Stimulated activated CD8-positive, alpha-beta memory T cell treated with anti-CD3 and anti-CD28 coated beads, Interleukin-4, amount 100 ng/mL, for 1 hour (primary cell): ENCODE measurements around the gene CLIC6.
"Not testable (repeated sequence)": the region's sequence is repeated elsewhere in the genome, so short reads cannot be mapped to it uniquely, and the experiment has no call there.

Experiments
- DNase-seq, 2 donors: peaks; one replicate each; pipeline ENCODE4 v3.0.0-alpha.2; 2020; ENCODE audit warnings: low read depth in 2 of 2, low spot score in 1 of 2

CLIC6 gene

DNA sequence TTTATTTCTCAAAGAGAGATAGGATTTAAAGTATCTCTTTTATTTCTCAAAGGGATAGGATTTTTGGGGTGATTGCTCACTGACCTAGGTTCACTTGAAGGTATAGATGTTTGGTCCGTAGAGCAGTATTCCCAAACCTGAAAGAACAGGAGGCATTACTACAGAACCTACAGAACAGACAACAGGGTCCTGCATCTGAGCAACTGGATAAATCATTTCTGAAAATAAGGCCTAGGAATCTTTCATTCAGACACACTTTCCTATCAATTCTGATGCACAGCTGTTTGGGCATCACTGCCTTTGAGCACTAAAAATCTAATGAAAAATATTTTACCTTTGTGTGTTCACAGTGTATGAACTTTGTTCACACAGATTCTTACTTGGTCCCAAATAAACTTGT lies 17.2 kb upstream of the CLIC6 start:
- DNase-seq: no peak

- DNase-seq: no peak
Measured at GRCh38 chr21:34653522-34653921, 15.3 kb upstream of the CLIC6 start.

DNA sequence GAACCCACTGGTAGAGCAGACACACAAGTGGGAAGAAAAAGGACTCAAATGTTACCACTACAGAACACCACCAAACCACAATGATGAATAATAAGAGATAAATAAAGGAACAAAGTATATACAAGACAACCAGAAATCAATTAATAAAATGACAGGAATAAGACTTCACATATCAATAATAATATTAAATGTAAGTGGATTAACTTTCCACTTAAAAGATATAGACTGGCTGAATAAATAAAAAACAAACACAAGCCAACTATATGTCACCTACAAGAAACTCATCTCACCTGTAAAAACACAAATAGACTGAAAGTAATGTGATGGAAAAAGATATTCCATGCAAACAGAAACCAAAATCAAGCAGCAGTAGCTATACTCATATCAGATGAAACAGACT lies 6.9 kb upstream of the CLIC6 start:
- no peak for DNase-seq

GRCh38 chr21:34667761-34668160 lies 1.0 kb upstream of the CLIC6 start:
- DNase-seq: no peak

DNA sequence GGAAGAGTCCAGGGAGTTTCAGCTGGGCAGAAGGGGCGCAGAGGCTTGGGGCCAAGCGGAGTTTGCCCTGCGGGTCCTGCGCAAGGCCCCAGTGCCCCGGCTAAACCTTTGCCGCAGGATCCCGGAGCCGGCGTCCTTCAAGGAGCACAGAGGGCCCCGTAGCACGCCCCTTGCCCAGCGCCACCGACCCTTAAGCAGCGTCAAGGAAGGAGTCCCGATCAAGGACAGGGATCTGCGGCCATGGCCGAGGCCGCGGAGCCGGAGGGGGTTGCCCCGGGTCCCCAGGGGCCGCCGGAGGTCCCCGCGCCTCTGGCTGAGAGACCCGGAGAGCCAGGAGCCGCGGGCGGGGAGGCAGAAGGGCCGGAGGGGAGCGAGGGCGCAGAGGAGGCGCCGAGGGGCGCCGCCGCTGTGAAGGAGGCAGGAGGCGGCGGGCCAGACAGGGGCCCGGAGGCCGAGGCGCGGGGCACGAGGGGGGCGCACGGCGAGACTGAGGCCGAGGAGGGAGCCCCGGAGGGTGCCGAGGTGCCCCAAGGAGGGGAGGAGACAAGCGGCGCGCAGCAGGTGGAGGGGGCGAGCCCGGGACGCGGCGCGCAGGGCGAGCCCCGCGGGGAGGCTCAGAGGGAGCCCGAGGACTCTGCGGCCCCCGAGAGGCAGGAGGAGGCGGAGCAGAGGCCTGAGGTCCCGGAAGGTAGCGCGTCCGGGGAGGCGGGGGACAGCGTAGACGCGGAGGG lies 520 bp downstream of the CLIC6 start:
- no peak for DNase-seq

- not testable (repeated sequence) for DNase-seq
Measured at GRCh38 chr21:34669880-34670219, 1.1 kb downstream of the CLIC6 start.

DNA sequence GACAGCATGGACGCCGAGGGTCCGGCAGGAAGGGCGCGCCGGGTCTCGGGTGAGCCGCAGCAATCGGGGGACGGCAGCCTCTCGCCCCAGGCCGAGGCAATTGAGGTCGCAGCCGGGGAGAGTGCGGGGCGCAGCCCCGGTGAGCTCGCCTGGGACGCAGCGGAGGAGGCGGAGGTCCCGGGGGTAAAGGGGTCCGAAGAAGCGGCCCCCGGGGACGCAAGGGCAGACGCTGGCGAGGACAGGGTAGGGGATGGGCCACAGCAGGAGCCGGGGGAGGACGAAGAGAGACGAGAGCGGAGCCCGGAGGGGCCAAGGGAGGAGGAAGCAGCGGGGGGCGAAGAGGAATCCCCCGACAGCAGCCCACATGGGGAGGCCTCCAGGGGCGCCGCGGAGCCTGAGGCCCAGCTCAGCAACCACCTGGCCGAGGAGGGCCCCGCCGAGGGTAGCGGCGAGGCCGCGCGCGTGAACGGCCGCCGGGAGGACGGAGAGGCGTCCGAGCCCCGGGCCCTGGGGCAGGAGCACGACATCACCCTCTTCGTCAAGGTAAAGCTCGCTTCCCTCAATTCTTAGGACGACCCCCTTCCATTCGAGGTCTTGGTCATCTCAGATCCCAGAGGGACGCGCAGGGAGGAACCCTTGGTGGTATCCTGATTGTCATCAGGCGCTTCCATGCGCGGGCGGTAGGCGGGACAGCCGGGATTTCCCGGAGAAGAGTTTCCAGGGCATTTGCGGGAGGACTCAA lies 1.6 kb downstream of the CLIC6 start:
- DNase-seq: no peak

DNA sequence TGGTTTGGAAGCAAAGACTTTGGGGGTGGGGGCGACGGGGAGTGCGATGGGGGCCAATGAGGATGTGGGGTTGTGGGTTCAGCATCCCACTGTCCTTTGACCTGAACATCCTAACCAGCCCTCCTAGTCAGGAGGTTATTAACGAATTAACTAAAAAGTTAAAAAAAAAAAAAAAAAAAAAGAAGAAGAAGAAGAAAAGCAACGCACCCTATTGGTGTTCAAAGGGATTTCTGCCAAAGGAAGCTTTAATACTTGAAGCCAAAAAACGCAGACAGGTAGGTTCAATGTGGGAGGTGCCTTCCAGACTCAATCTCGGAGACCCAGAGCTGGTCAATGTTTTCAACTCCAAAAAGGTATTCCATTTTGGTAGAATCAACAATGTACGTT lies 2.2 kb downstream of the CLIC6 start:
- no peak for DNase-seq

GRCh38 chr21:34671462-34671861 lies 2.7 kb downstream of the CLIC6 start:
- DNase-seq: no peak

DNA sequence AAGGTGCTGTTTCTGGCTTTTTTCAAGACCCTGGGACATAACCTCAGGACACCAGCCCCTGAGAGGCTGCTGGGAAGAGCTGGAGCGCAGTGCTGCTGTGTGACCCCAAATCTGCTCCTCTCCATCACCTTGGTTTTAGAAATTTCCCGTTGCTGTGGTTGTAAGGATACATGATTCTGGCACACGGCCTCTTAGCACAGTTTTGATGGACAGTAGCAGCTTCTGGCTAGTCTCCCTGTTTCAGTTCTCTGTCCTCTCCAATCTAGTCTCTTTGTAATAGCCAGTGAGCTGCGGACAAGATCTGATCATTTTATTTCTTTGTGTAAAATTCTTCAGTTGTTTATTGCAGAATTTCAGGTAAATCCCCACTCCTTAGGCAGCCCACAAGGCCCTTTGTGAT lies 3.1 kb downstream of the CLIC6 start:
- DNase-seq: no peak

- DNase-seq: no peak
Measured at GRCh38 chr21:34673006-34673405, 4.2 kb downstream of the CLIC6 start.

DNA sequence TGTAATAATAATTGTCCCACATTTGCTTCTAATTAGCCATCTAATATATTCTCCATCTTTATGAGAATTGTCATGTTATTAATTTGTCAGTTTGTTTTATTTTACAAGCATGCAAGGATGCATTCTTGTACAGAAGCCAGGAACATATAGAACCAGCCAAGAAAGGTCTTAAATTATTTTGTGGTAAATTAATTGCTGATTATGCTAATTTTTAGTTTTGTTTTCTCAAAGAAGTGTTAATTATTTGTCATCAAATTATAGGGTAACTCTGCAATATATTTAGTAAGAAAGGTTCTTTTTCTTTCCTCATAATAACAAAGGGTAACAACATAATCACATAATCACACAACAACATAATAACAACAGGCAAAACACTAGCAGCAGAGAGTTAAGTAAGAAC lies 5.7 kb downstream of the CLIC6 start:
- no peak for DNase-seq

DNA sequence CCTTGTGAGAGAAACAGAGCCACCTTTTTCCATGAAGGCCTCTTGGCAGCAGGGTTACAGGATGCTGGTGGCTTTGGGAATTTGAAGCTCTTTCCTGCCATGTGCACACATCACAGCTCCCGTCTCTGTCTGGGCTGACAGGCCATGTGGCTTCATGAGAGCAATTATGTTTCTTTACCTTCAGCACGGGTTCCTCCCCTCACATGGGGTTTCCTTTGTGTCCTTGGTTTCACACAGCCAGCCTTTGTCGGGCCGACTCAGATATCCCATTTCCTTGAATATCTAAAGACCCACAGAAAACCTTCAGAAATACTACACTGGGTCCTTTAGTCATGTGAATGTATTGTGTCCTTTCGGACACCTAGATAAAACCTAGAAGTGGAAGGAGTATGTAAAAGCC lies 7.1 kb downstream of the CLIC6 start:
- no peak for DNase-seq

DNA sequence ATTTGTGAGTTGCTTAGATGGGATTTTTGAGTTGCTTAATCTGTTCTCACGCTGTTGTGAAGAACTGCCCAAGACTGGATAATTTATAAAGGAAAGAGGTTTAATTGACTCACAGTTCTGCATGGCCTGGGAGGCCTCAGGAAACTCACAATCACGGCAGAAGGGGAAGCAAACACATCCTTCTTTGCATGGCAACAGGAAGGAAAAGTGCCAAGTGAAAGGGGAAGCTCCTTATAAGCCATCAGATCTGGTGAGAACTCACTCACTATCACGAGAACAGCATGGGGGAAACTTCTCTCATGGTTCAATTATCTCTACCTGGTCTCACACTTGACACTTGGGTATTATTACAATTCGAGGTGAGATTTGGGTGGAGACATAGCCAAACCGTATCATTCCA lies 10.3 kb downstream of the CLIC6 start:
- DNase-seq: no peak

DNA sequence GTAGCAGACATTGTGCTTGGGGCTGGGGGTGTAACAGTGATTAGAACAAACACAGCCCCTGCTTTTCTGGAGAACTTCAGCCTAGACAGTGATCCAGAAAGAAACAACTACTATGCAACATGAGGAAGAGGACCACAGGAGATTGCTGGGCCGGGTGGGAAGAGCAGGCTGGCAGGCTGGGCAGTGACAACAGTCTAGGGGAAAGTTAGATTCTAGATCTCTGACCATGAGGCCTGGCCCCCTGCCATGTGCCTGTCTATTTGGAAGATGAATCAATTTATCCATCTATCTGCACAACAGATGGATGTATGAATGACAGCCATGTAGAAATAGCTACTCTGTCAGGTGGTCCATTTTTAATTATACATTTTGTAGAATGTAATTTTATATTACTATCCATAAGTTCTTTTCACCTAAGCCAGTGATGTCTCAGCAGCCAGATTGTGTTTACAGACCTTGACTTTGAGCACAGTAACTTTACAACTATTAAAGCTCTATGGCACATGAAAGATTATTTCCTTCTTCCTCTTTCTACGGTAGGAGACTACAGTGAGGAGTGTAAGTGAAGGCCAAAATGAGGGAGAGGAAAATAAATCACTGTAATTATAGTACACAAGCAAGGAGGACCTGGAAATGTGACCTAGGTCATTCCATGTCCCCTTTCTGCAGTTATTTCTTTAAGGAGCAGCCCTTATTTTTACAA lies 15.5 kb downstream of the CLIC6 start:
- DNase-seq: no peak

DNA sequence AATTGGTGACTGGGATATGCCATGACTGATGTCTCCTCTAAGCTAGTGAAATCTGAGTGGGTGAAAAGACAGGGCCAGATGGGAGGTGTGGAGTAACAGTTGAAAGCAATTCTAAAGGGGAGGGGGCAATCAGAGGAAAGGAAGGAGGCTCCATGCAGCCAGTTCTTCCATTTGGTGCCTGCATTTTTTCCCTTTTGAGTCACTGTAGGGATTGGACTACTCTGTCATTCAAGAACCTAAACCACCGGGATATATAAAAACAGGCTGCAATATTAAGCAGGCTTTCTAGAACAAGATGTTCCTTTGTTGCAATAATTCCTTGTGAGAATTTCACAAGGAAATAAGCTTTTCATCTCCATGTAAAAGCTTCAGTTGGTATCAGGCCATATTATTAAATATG lies 18.3 kb downstream of the CLIC6 start:
- no peak for DNase-seq

DNA sequence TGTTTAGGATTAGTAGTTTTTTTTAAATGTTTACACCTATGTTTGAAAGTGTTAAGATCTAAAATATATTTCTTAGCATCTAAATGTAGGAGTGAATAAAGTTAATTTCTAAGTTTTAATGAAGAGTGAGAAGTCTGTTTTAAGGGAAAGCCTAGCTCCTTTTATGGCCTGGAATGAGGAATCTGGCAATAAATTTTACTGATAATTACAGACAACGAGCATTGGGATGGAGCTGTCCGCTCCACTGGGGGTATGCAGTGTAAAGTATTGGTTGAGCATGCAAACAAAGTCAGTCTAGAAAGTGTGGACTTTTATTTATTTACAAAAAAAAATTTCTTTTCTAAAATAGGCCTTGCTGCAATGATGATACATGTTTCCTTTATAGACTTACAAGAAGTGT lies 19.0 kb downstream of the CLIC6 start:
- no peak for DNase-seq

DNA sequence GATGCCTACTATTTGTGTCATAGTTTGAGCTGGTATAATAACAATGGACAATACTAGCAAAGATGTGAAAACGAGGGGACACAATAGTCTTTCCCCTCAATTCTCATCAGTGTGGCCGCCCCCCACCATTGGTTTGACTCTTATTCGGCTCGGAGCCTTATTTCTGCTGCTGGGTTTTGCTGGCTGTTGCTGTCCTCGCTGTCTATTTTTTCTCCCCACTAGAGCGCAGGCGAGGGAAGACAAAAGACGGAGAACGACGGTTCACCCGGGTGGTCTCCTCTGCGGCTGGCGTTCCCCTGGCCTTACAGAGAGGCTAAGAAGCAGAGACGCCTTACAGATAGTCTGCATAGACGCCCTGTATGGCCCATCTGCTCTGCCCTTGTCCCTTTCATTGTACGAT lies 19.4 kb downstream of the CLIC6 start:
- DNase-seq: no peak

- no peak for DNase-seq
Measured at GRCh38 chr21:34688715-34689114, 19.9 kb downstream of the CLIC6 start.

DNA sequence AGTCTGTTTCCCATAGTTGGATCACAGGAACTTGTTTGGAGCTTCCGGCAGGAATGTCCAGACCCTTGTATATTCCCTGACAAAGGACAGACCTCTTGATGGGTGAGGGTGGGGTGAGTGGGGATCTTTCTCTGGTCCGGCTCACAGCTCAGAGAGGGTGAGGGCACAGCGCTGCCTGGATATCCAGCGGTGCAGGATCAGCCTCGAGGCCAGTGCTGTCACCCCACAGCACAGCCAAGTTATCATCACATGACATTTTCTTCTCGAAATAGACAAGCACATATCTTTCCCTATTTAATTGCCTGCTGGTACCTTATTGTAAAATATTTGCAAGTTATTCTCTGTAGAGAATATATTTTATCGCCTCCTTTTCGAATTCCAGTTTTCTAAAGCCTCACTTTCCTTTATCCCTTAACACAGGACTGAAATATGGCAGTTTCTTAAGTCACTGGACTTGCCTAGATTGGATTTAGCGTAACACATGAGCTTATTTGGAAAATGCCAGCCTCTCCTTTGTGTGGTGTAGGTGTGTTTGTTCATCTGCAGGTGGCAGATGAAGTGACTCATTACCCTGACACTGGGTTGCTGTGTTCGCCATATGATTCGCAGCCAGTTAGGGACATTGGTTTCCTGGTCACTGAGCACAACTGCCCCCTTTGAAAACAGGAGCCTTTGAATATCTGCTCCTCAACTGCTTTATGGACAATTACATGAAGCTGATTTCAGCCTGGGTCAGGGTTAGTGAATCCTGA lies 21.4 kb downstream of the CLIC6 start:
- no peak for DNase-seq

DNA sequence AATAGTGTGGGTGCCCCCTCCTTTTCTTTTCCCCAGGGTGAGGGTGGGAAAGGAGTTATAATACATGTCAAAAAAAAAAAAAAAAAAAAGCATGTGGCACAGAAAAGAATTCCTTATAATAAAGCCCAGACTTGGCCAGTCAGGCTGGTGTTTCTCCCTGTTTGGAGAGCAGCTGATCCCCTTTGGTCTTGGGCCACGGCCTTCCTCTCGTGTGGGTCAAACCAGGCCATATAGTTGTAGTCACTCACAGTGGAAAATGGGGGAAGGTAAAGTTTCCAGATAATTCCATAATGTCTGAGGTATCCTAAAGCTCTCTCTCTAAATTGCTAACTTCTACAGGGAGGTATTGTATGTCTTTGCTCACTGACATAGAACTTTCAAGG lies 22.0 kb downstream of the CLIC6 start:
- DNase-seq: no peak
